Vagina (tissue), 2 donors: ENCODE measurements around the gene EYS. TPM values are rescaled to one million over a fixed set of nuclear protein-coding genes. Genes with fewer than 3 reads are reported as not detected.

Experiments used
- DNase-seq, 2 donors: peaks; one replicate each; pipeline ENCODE4 v3.0.0-alpha.2; 2017; ENCODE audit errors: extremely low spot score in 2 of 2
- H3K27ac ChIP-seq: fragments of 200-600 bp; sonication (generic); one replicate; pipeline ENCODE4 v1.5.1; 2019
- H3K27me3 ChIP-seq: fragments of 200-600 bp; sonication (generic); one replicate; pipeline ENCODE4 v1.5.1; 2019
- H3K36me3 ChIP-seq, 2 donors: fragments of 200-600 bp; sonication (generic); one replicate each; pipeline ENCODE4 v1.5.1; 2017 to 2019
- H3K4me1 ChIP-seq: fragments of 200-600 bp; sonication (generic); one replicate; pipeline ENCODE4 v1.5.1; 2019
- H3K4me3 ChIP-seq, 2 donors: fragments of 200-600 bp; sonication (generic); 1 replicate in 1 of 2; 2 replicates in 1 of 2; pipeline ENCODE4 v1.5.1; 2016 to 2019
- H3K9me3 ChIP-seq: fragments of 200-600 bp; sonication (generic); one replicate; pipeline ENCODE4 v1.5.1; 2019
- POLR2A ChIP-seq, 2 donors: fragments of 450-650 bp; IDR thresholded peaks; one replicate each; pipeline ENCODE4 v1.6.1; 2017; ENCODE audit warnings: antibody characterized with exemption in 2 of 2, mild to moderate bottlenecking in 2 of 2, moderate library complexity in 2 of 2
- POLR2AphosphoS5 ChIP-seq, 2 donors: sonication (generic); formaldehyde crosslinking; IDR thresholded peaks; one replicate each; pipeline ENCODE4 v1.9.0; 2017; ENCODE audit warnings: antibody characterized with exemption in 2 of 2, mild to moderate bottlenecking in 2 of 2, low read depth in 1 of 2; ENCODE audit not compliant: insufficient read depth in 1 of 2
- intact Hi-C: fragments of 100-400 bp; cut with DNase I; formaldehyde crosslinking; loops from one replicate; pipeline ENCODE4 v1.15.1; 2023
- total RNA-seq: library from RNA; depleted of rRNA; stranded (reverse); fragments of >200 nt; gene quantifications from one replicate; pipeline ENCODE4 v1.2.3, GENCODE V29; 2016
- TF ChIP-seq, protein P1 (sequence below), 3 experiments: fragments of 450-650 bp in 2 of 3; fragments of 200-600 bp in 1 of 3; sonication (generic) in 1 of 3; IDR thresholded peaks; one replicate each; pipeline ENCODE4 v1.5.1; 2017 to 2019; ENCODE audit warnings: antibody characterized with exemption in 3 of 3, mild to moderate bottlenecking in 2 of 3, moderate library complexity in 2 of 3

Gene EYS
- total RNA-seq, 1 donor from 2014 or later: not detected

DNA sequence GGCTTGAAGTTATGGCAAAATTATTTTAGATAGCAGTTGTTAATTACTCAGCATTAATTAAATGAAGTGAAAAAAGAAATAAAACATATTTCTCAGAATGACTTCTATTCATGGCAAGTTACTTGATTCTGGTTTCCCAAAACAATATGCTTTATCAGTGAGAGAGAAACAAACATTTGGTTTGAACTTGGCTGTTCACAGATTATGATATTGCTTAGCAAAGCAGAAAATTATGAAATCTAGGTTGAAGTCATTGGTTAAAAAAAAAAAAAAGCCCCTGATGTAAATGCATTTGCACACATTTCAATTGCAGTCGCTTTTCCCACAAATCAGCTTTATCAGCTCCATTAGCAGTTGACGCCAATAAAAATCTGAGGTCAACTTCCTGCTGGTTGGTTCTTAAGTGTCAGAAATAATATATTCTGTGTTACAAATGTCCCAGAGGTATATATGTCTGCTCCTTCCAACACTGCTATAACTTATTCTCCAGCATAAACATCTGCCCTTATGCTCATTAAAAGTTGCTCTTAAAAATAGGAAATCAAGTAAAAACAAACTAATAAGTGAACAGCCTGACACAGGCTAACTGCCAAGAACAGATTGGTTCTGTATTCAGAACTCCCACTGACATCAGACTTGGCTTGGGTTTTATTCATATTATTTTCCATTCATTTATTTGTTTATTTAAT is 1796.0 kb downstream of the EYS start:
- H3K4me3 ChIP-seq: no peak overlapping the region
- TF ChIP-seq POLR2AphosphoS5 (IDR thresholded peaks at IDR 0.05; ENCODE audit: insufficient read depth in 1 of 2, low read depth in 1 of 2) (no peak), POLR2A (IDR thresholded peaks at IDR 0.05) (no peak)
- TF ChIP-seq, protein P1, sequence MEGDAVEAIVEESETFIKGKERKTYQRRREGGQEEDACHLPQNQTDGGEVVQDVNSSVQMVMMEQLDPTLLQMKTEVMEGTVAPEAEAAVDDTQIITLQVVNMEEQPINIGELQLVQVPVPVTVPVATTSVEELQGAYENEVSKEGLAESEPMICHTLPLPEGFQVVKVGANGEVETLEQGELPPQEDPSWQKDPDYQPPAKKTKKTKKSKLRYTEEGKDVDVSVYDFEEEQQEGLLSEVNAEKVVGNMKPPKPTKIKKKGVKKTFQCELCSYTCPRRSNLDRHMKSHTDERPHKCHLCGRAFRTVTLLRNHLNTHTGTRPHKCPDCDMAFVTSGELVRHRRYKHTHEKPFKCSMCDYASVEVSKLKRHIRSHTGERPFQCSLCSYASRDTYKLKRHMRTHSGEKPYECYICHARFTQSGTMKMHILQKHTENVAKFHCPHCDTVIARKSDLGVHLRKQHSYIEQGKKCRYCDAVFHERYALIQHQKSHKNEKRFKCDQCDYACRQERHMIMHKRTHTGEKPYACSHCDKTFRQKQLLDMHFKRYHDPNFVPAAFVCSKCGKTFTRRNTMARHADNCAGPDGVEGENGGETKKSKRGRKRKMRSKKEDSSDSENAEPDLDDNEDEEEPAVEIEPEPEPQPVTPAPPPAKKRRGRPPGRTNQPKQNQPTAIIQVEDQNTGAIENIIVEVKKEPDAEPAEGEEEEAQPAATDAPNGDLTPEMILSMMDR (IDR thresholded peaks at IDR 0.05): no peak
- H3K27ac ChIP-seq: no peak overlapping the region
- DNase-seq: no peak
- intact Hi-C loops: no loop called here
- no peaks in the 10 kb centered on the region for H3K36me3 ChIP-seq
- H3K9me3 ChIP-seq: no peaks in the 10 kb centered on the region
- peaks cover 5% of the 10 kb centered on the region for H3K4me1 ChIP-seq
- no peaks in the 10 kb centered on the region for H3K27me3 ChIP-seq

DNA sequence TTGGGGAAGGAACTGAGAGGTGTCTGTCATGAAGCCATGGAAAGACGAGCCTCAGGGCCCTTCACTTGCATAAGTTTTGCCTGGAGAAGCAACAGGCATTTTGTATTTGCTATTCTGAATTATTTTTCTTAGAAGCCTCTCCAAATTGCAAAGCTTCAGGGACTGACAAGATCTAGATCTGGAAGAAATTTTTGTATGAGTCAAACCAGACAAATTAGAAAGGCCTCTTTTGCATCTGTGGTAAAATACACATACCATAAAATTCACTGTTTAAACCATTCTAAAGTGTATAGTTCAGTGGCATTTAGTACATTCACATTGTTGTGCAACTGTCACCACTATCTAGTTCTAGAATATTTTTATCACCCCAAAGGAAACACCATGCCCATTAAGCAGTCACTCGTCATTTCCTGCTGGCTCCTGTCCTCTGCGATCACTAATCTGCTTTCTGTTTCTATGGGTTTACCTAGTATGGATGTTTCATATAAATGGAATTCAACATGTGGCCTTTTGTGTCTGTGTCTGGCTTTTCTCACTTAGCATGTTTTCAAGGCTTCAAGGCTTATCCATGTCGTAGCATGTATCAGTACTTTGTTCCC is 1802.3 kb downstream of the EYS start:
- Histone ChIP-seq H3K36me3 (no peaks in the 10 kb centered on the region), H3K27me3 (no peaks in the 10 kb centered on the region), H3K9me3 (no peaks in the 10 kb centered on the region), H3K27ac (no peak overlapping the region), H3K4me1 (no peaks in the 10 kb centered on the region), H3K4me3 (no peak overlapping the region)
- intact Hi-C loops: no loop called here
- no peak for DNase-seq
- peak in 1 of 2 donors; percentile 55 for TF ChIP-seq POLR2AphosphoS5 (IDR thresholded peaks at IDR 0.05; ENCODE audit: insufficient read depth in 1 of 2, low read depth in 1 of 2)
- TF ChIP-seq, protein P1 (IDR thresholded peaks at IDR 0.05): no peak

DNA sequence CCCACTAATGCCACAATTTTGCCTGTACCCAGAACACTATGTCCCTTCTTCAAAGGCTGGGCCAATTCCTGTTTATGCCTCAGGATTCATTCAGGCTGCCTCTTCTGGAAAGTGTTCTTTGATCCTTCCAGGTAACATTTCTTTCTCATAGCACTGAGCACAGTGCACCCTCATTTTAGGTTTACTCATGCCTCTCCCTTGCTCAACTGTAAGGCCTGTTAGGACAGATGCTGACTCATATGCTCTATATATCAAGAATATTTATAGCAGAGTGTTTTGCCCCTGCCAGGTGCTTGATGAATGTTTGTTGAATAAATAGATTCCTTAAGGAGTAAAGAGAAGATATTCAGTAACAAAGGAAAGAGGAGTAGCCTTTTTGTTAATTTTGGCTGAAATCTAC is 1807.5 kb downstream of the EYS start:
- Histone ChIP-seq H3K36me3 (no peaks in the 10 kb centered on the region), H3K9me3 (no peaks in the 10 kb centered on the region), H3K4me3 (no peak overlapping the region), H3K4me1 (no peaks in the 10 kb centered on the region), H3K27ac (no peak overlapping the region), H3K27me3 (no peaks in the 10 kb centered on the region)
- intact Hi-C loops: no loop called here
- TF ChIP-seq POLR2A (IDR thresholded peaks at IDR 0.05): no peak
- TF ChIP-seq POLR2AphosphoS5 (IDR thresholded peaks at IDR 0.05; ENCODE audit: insufficient read depth in 1 of 2, low read depth in 1 of 2): peak in 1 of 2 donors; percentile 81
- no peak for DNase-seq

DNA sequence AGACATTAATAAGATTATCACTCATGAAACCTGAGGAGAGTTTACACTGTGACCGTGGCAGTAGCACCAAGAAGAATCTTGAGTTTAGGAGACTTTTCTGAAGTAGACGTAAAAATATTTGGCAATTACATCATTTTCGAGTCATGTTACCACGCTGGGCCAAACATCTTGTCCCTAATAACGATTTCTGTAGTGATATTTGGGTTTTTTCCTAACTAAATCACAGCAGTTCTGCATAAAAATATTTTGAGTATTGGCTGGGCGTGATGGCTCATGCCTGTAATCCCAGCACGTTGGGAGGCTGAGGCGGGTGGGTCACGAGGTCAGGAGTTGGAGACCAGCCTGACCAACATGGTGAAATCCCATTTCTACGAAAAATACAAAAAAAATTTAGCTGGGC is 1809.1 kb downstream of the EYS start:
- TF ChIP-seq, protein P1 (IDR thresholded peaks at IDR 0.05): no peak
- TF ChIP-seq POLR2A (IDR thresholded peaks at IDR 0.05) (no peak), POLR2AphosphoS5 (IDR thresholded peaks at IDR 0.05; ENCODE audit: insufficient read depth in 1 of 2, low read depth in 1 of 2) (no peak)
- intact Hi-C loops: no loop called here
- Histone ChIP-seq H3K27me3 (no peaks in the 10 kb centered on the region), H3K27ac (no peak overlapping the region), H3K36me3 (no peaks in the 10 kb centered on the region), H3K9me3 (no peaks in the 10 kb centered on the region), H3K4me1 (no peaks in the 10 kb centered on the region), H3K4me3 (no peak overlapping the region)
- DNase-seq: no peak

DNA sequence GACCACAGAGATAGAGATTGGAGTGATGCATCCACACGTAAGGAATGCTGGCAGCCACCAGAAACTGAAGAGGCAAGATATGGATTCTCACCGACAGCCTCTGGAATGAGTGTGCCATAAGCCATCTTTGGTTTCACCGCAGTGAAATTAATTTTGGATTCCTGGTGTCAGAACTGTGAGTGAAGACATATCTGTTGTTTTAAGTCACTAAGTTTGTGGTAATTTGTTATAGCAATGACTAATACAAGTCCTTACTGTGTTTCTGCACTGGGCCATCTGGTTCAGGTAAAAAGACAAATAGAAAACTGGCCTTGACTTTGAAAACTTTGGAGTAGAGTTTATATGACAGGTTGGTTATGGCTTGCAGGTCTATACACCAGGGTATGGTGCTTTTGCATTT is 1809.6 kb downstream of the EYS start:
- intact Hi-C loops: no loop called here
- no peak for DNase-seq
- H3K27ac ChIP-seq: no peak overlapping the region
- no peaks in the 10 kb centered on the region for H3K9me3 ChIP-seq
- no peak overlapping the region for H3K4me3 ChIP-seq
- no peaks in the 10 kb centered on the region for H3K4me1 ChIP-seq
- H3K27me3 ChIP-seq: no peaks in the 10 kb centered on the region
- TF ChIP-seq, protein P1 (IDR thresholded peaks at IDR 0.05): no peak
- TF ChIP-seq POLR2A (IDR thresholded peaks at IDR 0.05) (no peak), POLR2AphosphoS5 (IDR thresholded peaks at IDR 0.05; ENCODE audit: insufficient read depth in 1 of 2, low read depth in 1 of 2) (no peak)
- H3K36me3 ChIP-seq: no peaks in the 10 kb centered on the region
